Esophagus muscularis mucosa (tissue), 4 donors: ENCODE results near the gene PLAAT4. TPM values are rescaled to one million over a fixed set of nuclear protein-coding genes. Genes with fewer than 3 reads are reported as not detected.

Experiments
- DNase-seq: peaks from one replicate; pipeline ENCODE4 v3.0.0-alpha.2; 2017; ENCODE audit errors: extremely low spot score
- H3K27ac ChIP-seq, 4 donors: fragments of 200-600 bp; sonication (generic); replicated peaks in 1 of 4; 1 replicate in 3 of 4; 2 replicates in 1 of 4; pipeline ENCODE4 v1.5.1; 2016 to 2019; ENCODE audit warnings: mild to moderate bottlenecking in 1 of 4
- H3K27me3 ChIP-seq, 4 donors: fragments of 200-600 bp; sonication (generic); one replicate each; pipeline versions ENCODE4 v1.5.1 to v1.6.0; 2016 to 2019
- H3K36me3 ChIP-seq, 4 donors: fragments of 200-600 bp; sonication (generic); one replicate each; pipeline ENCODE4 v1.5.1; 2016 to 2019
- H3K4me1 ChIP-seq, 4 donors: fragments of 200-600 bp; sonication (generic); one replicate each; pipeline ENCODE4 v1.5.1; 2016 to 2019
- H3K4me3 ChIP-seq, 4 donors: fragments of 200-600 bp; sonication (generic); 1 replicate in 2 of 4; 2 replicates in 2 of 4; pipeline ENCODE4 v1.5.1; 2016 to 2019; ENCODE audit warnings: mild to moderate bottlenecking in 4 of 4, moderate library complexity in 1 of 4
- H3K9me3 ChIP-seq, 4 donors: fragments of 200-600 bp; sonication (generic); 1 replicate in 3 of 4; 2 replicates in 1 of 4; pipeline ENCODE4 v1.5.1; 2016 to 2019
- EP300 ChIP-seq: sonication (generic); formaldehyde crosslinking; IDR thresholded peaks from one replicate; pipeline ENCODE4 v1.6.1; 2017; ENCODE audit warnings: antibody characterized with exemption
- POLR2A ChIP-seq: fragments of 450-650 bp; IDR thresholded peaks from one replicate; pipeline ENCODE4 v1.6.1; 2017; ENCODE audit warnings: antibody characterized with exemption, moderate library complexity, mild to moderate bottlenecking, low read depth
- POLR2AphosphoS5 ChIP-seq, 2 donors: sonication (generic); formaldehyde crosslinking; IDR thresholded peaks; one replicate each; pipeline ENCODE4 v1.6.1; 2017; ENCODE audit warnings: antibody characterized with exemption in 2 of 2
- WGBS: methylation state at CpG from one replicate; pipeline ENCODE4 v1.1.5; 2018; 5-methylcytosine and 5-hydroxymethylcytosine counted together
- intact Hi-C: fragments of 100-400 bp; cut with DNase I; formaldehyde crosslinking; loops from one replicate; pipeline ENCODE4 v1.15.1; 2023
- total RNA-seq, 4 donors: library from RNA; depleted of rRNA; stranded (reverse); fragments of >200 nt; gene quantifications; one replicate each; pipeline versions ENCODE4 v1.1.0 to v1.2.1, GENCODE V29; 2016
- TF ChIP-seq, protein P1 (sequence below), 3 experiments: fragments of 200-600 bp in 2 of 3; fragments of 450-650 bp in 1 of 3; sonication (generic) in 2 of 3; IDR thresholded peaks; one replicate each; pipeline ENCODE4 v1.5.1; 2017 to 2019; ENCODE audit warnings: antibody characterized with exemption in 3 of 3, mild to moderate bottlenecking in 2 of 3, moderate library complexity in 1 of 3

The PLAAT4 gene
- total RNA-seq, 4 donors from 2014 or later: 9.1 to 28.0 (median 20.1) TPM

DNA sequence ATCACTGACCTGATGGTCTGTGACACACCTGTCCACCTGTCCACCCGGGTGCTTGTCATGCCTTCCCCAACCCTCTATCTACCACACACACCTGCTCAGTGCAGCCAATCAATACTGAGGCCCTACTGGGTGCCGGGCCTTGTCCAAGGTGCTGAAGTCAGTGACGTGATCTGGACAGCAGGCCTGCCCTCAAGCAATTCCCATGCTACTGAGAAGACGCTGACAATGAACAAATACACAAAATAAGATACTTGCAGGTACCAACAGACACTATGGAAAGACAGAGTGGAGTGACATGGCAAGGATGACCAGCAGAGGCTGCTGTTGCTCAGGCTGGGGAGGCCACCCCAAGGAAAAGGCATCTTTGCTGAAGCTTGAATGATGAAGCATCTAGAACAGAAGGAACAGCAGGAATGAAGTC lies 56.4 kb downstream of the PLAAT4 start:
- no peaks in the 10 kb centered on the region for H3K4me1 ChIP-seq
- H3K27me3 ChIP-seq: no peaks in the 10 kb centered on the region
- TF ChIP-seq, protein P1, sequence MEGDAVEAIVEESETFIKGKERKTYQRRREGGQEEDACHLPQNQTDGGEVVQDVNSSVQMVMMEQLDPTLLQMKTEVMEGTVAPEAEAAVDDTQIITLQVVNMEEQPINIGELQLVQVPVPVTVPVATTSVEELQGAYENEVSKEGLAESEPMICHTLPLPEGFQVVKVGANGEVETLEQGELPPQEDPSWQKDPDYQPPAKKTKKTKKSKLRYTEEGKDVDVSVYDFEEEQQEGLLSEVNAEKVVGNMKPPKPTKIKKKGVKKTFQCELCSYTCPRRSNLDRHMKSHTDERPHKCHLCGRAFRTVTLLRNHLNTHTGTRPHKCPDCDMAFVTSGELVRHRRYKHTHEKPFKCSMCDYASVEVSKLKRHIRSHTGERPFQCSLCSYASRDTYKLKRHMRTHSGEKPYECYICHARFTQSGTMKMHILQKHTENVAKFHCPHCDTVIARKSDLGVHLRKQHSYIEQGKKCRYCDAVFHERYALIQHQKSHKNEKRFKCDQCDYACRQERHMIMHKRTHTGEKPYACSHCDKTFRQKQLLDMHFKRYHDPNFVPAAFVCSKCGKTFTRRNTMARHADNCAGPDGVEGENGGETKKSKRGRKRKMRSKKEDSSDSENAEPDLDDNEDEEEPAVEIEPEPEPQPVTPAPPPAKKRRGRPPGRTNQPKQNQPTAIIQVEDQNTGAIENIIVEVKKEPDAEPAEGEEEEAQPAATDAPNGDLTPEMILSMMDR (IDR thresholded peaks at IDR 0.05): peak; percentile 23 to 47 (median 31)
- TF ChIP-seq POLR2A: no peak
- peaks cover 15 to 96% (median 78%) of the 10 kb centered on the region in 4 donors for H3K36me3 ChIP-seq
- WGBS: 75% methylated on average over 4 of the region's 4 CpGs
- DNase-seq: peak; percentile 45
- H3K9me3 ChIP-seq: no peaks in the 10 kb centered on the region
- intact Hi-C loops: no loop called here
- no peak overlapping the region for H3K27ac ChIP-seq
- no peak overlapping the region for H3K4me3 ChIP-seq

DNA sequence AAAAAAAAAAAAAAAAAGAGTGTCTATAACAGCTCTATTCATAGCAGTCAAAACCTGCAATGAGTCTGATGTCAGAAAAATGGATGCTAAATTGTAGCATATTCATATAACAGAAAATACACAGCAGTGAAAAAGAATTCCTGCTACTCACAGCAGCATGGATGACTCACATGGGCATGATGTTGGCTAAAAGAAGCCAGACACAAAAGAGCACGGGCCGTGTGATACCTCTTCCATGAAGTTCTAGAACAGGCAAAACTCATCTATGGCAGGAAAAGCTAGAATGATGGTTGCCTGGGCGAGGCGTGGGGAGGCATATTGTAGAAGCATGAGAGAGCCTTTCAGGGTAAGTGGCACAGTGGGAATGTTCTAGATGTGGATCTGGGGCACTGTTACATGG lies 58.7 kb downstream of the PLAAT4 start:
- Histone ChIP-seq H3K27ac (no peak overlapping the region), H3K36me3 (peaks cover 10 to 77% (median 61%) of the 10 kb centered on the region in 4 donors), H3K4me1 (peaks cover 0 to 5% (median 0%) of the 10 kb centered on the region in 4 donors), H3K9me3 (no peaks in the 10 kb centered on the region), H3K27me3 (no peaks in the 10 kb centered on the region), H3K4me3 (no peak overlapping the region)
- intact Hi-C loops: no loop called here
- WGBS: 75% methylated on average over 4 of the region's 4 CpGs
- peak; percentile 3 for DNase-seq
- TF ChIP-seq, protein P1 (IDR thresholded peaks at IDR 0.05): no peak
- no peak for TF ChIP-seq POLR2A
- TF ChIP-seq POLR2AphosphoS5 (IDR thresholded peaks at IDR 0.05): no peak
- no peak for TF ChIP-seq EP300

Other genes starting within 250 kb of the PLAAT4 start
- not detected for gene SLC22A9, start 167.0 kb upstream of the PLAAT4 start, total RNA-seq
- 1 to 10 TPM; 2.7 to 4.6 (median 3.6) TPM for gene PLAAT5, start 45.6 kb upstream of the PLAAT4 start, total RNA-seq
- not detected for gene LGALS12, start 30.7 kb upstream of the PLAAT4 start, total RNA-seq
- gene PLAAT2, start 26.6 kb downstream of the PLAAT4 start, total RNA-seq: not detected
- gene PLAAT3, start 77.6 kb downstream of the PLAAT4 start, total RNA-seq: 10 to 100 TPM; 40.3 to 74.8 (median 54.4) TPM
- gene ATL3, start 134.6 kb downstream of the PLAAT4 start, total RNA-seq: 100 to 1,000 TPM; 138 to 202 (median 144) TPM
- gene RTN3, start 144.7 kb downstream of the PLAAT4 start, total RNA-seq: 10 to 100 TPM; 79.5 to 97.4 (median 87.1) TPM
- gene ZFTA, start 232.0 kb downstream of the PLAAT4 start, total RNA-seq: 10 to 100 TPM; 15.8 to 41.9 (median 26.6) TPM